HCEC 1CT (cell line): Measurements from ENCODE around the gene GPRC5C.
A peak's percentile ranks its signal among the peaks of the same experiment; 100 is the strongest.

Source experiments
- DNase-seq: peaks from one replicate; pipeline ENCODE4 v3.0.0-alpha.2; 2017

Gene GPRC5C

GRCh38 chr17:74453665-74454196 lies 21.8 kb downstream of the GPRC5C start:
- DNase-seq, result no peak

- DNase-seq, result no peak
Observed at GRCh38 chr17:74454197-74455024, 22.5 kb downstream of the GPRC5C start.

GRCh38 chr17:74455025-74455545 lies 23.2 kb downstream of the GPRC5C start:
- no peak for DNase-seq

- no peak for DNase-seq
Observed at GRCh38 chr17:74455821-74456220, 23.9 kb downstream of the GPRC5C start.

GRCh38 chr17:74457146-74457819 lies 25.4 kb downstream of the GPRC5C start:
- DNase-seq, result peak; percentile 2

GRCh38 chr17:74457820-74458166 lies 25.9 kb downstream of the GPRC5C start:
- DNase-seq, result no peak

- DNase-seq, result no peak
Observed at GRCh38 chr17:74458835-74459234, 26.9 kb downstream of the GPRC5C start.

GRCh38 chr17:74459622-74460021 lies 27.7 kb downstream of the GPRC5C start:
- DNase-seq, result no peak

- DNase-seq, result no peak
Observed at GRCh38 chr17:74460241-74460640, 28.4 kb downstream of the GPRC5C start.

- no peak for DNase-seq
Observed at GRCh38 chr17:74460996-74461395, 29.1 kb downstream of the GPRC5C start.

- no peak for DNase-seq
Observed at GRCh38 chr17:74461611-74462010, 29.7 kb downstream of the GPRC5C start.

GRCh38 chr17:74464730-74465377 lies 33.0 kb downstream of the GPRC5C start:
- DNase-seq, result no peak

GRCh38 chr17:74465378-74466110 lies 33.7 kb downstream of the GPRC5C start:
- no peak for DNase-seq

GRCh38 chr17:74466111-74466827 lies 34.4 kb downstream of the GPRC5C start, which contains the start of gene CD300A:
Gene CD300A, plus strand, starts transcription at chr17:74466634. Its CDS starts 70 bp downstream, at chr17:74466704.
- DNase-seq, result no peak

GRCh38 chr17:74466828-74467184 lies 34.9 kb downstream of the GPRC5C start:
- no peak for DNase-seq

GRCh38 chr17:74467221-74467951 lies 35.5 kb downstream of the GPRC5C start:
- no peak for DNase-seq

- no peak for DNase-seq
Observed at GRCh38 chr17:74471341-74471740, 39.5 kb downstream of the GPRC5C start.

- DNase-seq, result no peak
Observed at GRCh38 chr17:74472890-74473289, 41.0 kb downstream of the GPRC5C start.

- DNase-seq, result no peak
Observed at GRCh38 chr17:74473294-74473693, 41.4 kb downstream of the GPRC5C start.

GRCh38 chr17:74474043-74474792 lies 42.3 kb downstream of the GPRC5C start:
- no peak for DNase-seq
